GM23338 (cell line): ENCODE data around the gene SEMA4A. TPM values are rescaled to one million over a fixed set of nuclear protein-coding genes. Genes with fewer than 3 reads are reported as not detected.

ENCODE experiments used
- ATAC-seq: fragments of 200-7000 bp; cut with Tn5 transposase; 3 replicates; pipeline ENCODE4 v1.9.1; 2020
- DNase-seq: peaks from one replicate; pipeline ENCODE4 v3.0.0-alpha.2; 2015; ENCODE audit warnings: low spot score
- H2AFZ ChIP-seq: fragments of 200-600 bp; sonication (generic); 2 replicates; pipeline ENCODE4 v1.8.0; 2016; ENCODE audit warnings: antibody characterized with exemption, mild to moderate bottlenecking, moderate library complexity
- H3F3A ChIP-seq: fragments of 200-600 bp; sonication (generic); replicated peaks from 2 replicates; pipeline ENCODE4 v1.8.0; 2017; ENCODE audit warnings: antibody characterized with exemption, mixed run types, low read depth
- H3K27ac ChIP-seq: fragments of 200-600 bp; sonication (generic); 2 replicates; pipeline ENCODE4 v1.6.1; 2016; ENCODE audit warnings: low read depth
- H3K27me3 ChIP-seq: fragments of 200-600 bp; sonication (generic); 2 replicates; pipeline ENCODE4 v1.8.0; 2016; ENCODE audit warnings: mild to moderate bottlenecking, mixed run types, moderate library complexity; ENCODE audit not compliant: insufficient read depth
- H3K36me3 ChIP-seq: fragments of 200-600 bp; sonication (generic); 2 replicates; pipeline ENCODE4 v1.8.0; 2016; ENCODE audit warnings: mild to moderate bottlenecking; ENCODE audit not compliant: insufficient read depth
- H3K4me1 ChIP-seq: fragments of 200-600 bp; sonication (generic); 2 replicates; pipeline ENCODE4 v1.8.0; 2016; ENCODE audit warnings: mild to moderate bottlenecking, moderate library complexity; ENCODE audit not compliant: insufficient read depth
- H3K4me2 ChIP-seq: fragments of 200-600 bp; sonication (generic); 2 replicates; pipeline ENCODE4 v1.7.1; 2017; ENCODE audit warnings: mixed run types
- H3K4me3 ChIP-seq: fragments of 200-600 bp; sonication (generic); 2 replicates; pipeline ENCODE4 v1.6.1; 2016; ENCODE audit warnings: mixed run types
- H3K79me2 ChIP-seq: fragments of 200-600 bp; sonication (generic); replicated peaks from 2 replicates; pipeline ENCODE4 v1.8.0; 2017; ENCODE audit warnings: mild to moderate bottlenecking; ENCODE audit not compliant: insufficient read depth
- H3K9me2 ChIP-seq: fragments of 200-600 bp; sonication (generic); 2 replicates; pipeline ENCODE4 v1.8.0; 2017; ENCODE audit not compliant: insufficient read depth
- H4K20me1 ChIP-seq: fragments of 200-600 bp; sonication (generic); replicated peaks from 2 replicates; pipeline ENCODE4 v1.8.0; 2017; ENCODE audit warnings: mild to moderate bottlenecking; ENCODE audit not compliant: insufficient read depth
- H3K27ac Mint-ChIP-seq: 2 replicates; pipeline ENCODE4 v1.8.0; 2020; ENCODE audit warnings: inconsistent platforms, mild to moderate bottlenecking, moderate library complexity, mixed read lengths
- H3K27me3 Mint-ChIP-seq: 3 replicates; pipeline ENCODE4 v1.8.0; 2022; ENCODE audit warnings: low read depth, mild to moderate bottlenecking, moderate library complexity, mixed read lengths, inconsistent platforms; ENCODE audit not compliant: insufficient read depth, poor library complexity
- H3K36me3 Mint-ChIP-seq: 3 replicates; pipeline ENCODE4 v1.8.0; 2021; ENCODE audit warnings: low read depth, mild to moderate bottlenecking, inconsistent platforms, moderate library complexity, mixed read lengths
- H3K4me1 Mint-ChIP-seq: 3 replicates; pipeline ENCODE4 v1.8.0; 2020; ENCODE audit warnings: mild to moderate bottlenecking, inconsistent platforms, mixed read lengths
- H3K4me3 Mint-ChIP-seq: 3 replicates; pipeline ENCODE4 v1.8.0; 2021; ENCODE audit warnings: moderate library complexity, mild to moderate bottlenecking, inconsistent platforms, mixed read lengths
- H3K9me3 Mint-ChIP-seq: 3 replicates; pipeline ENCODE4 v1.8.0; 2020; ENCODE audit warnings: moderate library complexity, mild to moderate bottlenecking, inconsistent platforms, mixed read lengths
- CREB1 ChIP-seq: fragments of 250-450 bp; sonication (Bioruptor Pico); IDR thresholded peaks from 2 replicates; pipeline ENCODE4 v1.5.0; 2020; ENCODE audit warnings: low read depth, mild to moderate bottlenecking, moderate library complexity
- ETS1 ChIP-seq: IDR thresholded peaks from 2 replicates; pipeline ENCODE4 v1.6.1; 2016; ENCODE audit warnings: antibody characterized with exemption
- EZH2 ChIP-seq: fragments of 200-600 bp; sonication (generic); IDR thresholded peaks from one replicate; pipeline ENCODE4 v1.8.0; 2017; ENCODE audit warnings: antibody characterized with exemption, mild to moderate bottlenecking, low read depth; ENCODE audit not compliant: unreplicated experiment
- EZH2phosphoT487 ChIP-seq: fragments of 200-600 bp; sonication (generic); IDR thresholded peaks from one replicate; pipeline ENCODE4 v1.8.1; 2018; ENCODE audit warnings: antibody characterized with exemption; ENCODE audit not compliant: unreplicated experiment
- JUNB ChIP-seq: IDR thresholded peaks from one replicate; pipeline ENCODE4 v1.6.1; 2016; ENCODE audit warnings: antibody characterized with exemption; ENCODE audit not compliant: unreplicated experiment
- NANOG ChIP-seq: IDR thresholded peaks from 2 replicates; pipeline ENCODE4 v1.6.1; 2016; ENCODE audit warnings: antibody characterized with exemption, borderline replicate concordance
- POLR2AphosphoS5 ChIP-seq: IDR thresholded peaks from 2 replicates; pipeline ENCODE4 v1.6.1; 2016; ENCODE audit warnings: antibody characterized with exemption, low read depth
- STAT1 ChIP-seq: IDR thresholded peaks from one replicate; pipeline ENCODE4 v1.6.1; 2016; ENCODE audit warnings: antibody characterized with exemption; ENCODE audit not compliant: unreplicated experiment
- ZNF114 ChIP-seq: fragments of 250-450 bp; sonication (Bioruptor Pico); IDR thresholded peaks from 2 replicates; pipeline ENCODE4 v1.5.0; 2020; ENCODE audit warnings: mild to moderate bottlenecking, moderate library complexity
- ZNF331 ChIP-seq: fragments of 250-450 bp; sonication (Bioruptor Pico); IDR thresholded peaks from 2 replicates; pipeline ENCODE4 v1.5.0; 2020; ENCODE audit warnings: low read depth, mild to moderate bottlenecking, moderate library complexity
- polyA plus RNA-seq: library from polyadenylated mRNA; unstranded; fragments of >200 nt; fragmentation: Nextera tagmentation; extraction: Ambion mirVana; gene quantifications from 2 replicates; pipeline ENCODE4 v1.2.1, GENCODE V29; 2016
- total RNA-seq: library from RNA; depleted of rRNA; stranded (reverse); fragments of >200 nt; shearing (Covaris generic); gene quantifications from 2 replicates; pipeline ENCODE4 v1.2.3, GENCODE V29; 2014
- TF ChIP-seq, protein P1 (sequence below): fragments of 250-450 bp; sonication (Bioruptor Pico); IDR thresholded peaks from 2 replicates; pipeline ENCODE4 v1.5.0; 2020; ENCODE audit warnings: mild to moderate bottlenecking, moderate library complexity
- TF ChIP-seq, protein P2 (sequence below): IDR thresholded peaks from one replicate; pipeline ENCODE4 v1.6.1; 2018; ENCODE audit warnings: antibody characterized with exemption; ENCODE audit not compliant: unreplicated experiment
- TF ChIP-seq, protein P3 (sequence below), 2 experiments: fragments of 200-600 bp in 1 of 2; sonication (generic) in 1 of 2; conservative IDR thresholded peaks; 2 replicates each; pipeline versions ENCODE4 v1.5.1 to v1.6.1; 2016 to 2017; ENCODE audit warnings: antibody characterized with exemption in 2 of 2, low read depth in 2 of 2, mild to moderate bottlenecking in 2 of 2, moderate library complexity in 1 of 2

Gene SEMA4A
- total and polyA plus RNA-seq, 2 experiments from 2014 or later: 5.5 to 20.2 TPM

GRCh38 chr1:156196445-156196844 is 43.1 kb downstream of the SEMA4A start:
- ATAC-seq: no peak
- no peak for TF ChIP-seq EZH2
- no peak for TF ChIP-seq EZH2phosphoT487
- no peak for TF ChIP-seq CREB1
- TF ChIP-seq JUNB: no peak
- TF ChIP-seq NANOG: no peak
- no peak for TF ChIP-seq ZNF114
- no peak for TF ChIP-seq STAT1
- TF ChIP-seq, protein P1, sequence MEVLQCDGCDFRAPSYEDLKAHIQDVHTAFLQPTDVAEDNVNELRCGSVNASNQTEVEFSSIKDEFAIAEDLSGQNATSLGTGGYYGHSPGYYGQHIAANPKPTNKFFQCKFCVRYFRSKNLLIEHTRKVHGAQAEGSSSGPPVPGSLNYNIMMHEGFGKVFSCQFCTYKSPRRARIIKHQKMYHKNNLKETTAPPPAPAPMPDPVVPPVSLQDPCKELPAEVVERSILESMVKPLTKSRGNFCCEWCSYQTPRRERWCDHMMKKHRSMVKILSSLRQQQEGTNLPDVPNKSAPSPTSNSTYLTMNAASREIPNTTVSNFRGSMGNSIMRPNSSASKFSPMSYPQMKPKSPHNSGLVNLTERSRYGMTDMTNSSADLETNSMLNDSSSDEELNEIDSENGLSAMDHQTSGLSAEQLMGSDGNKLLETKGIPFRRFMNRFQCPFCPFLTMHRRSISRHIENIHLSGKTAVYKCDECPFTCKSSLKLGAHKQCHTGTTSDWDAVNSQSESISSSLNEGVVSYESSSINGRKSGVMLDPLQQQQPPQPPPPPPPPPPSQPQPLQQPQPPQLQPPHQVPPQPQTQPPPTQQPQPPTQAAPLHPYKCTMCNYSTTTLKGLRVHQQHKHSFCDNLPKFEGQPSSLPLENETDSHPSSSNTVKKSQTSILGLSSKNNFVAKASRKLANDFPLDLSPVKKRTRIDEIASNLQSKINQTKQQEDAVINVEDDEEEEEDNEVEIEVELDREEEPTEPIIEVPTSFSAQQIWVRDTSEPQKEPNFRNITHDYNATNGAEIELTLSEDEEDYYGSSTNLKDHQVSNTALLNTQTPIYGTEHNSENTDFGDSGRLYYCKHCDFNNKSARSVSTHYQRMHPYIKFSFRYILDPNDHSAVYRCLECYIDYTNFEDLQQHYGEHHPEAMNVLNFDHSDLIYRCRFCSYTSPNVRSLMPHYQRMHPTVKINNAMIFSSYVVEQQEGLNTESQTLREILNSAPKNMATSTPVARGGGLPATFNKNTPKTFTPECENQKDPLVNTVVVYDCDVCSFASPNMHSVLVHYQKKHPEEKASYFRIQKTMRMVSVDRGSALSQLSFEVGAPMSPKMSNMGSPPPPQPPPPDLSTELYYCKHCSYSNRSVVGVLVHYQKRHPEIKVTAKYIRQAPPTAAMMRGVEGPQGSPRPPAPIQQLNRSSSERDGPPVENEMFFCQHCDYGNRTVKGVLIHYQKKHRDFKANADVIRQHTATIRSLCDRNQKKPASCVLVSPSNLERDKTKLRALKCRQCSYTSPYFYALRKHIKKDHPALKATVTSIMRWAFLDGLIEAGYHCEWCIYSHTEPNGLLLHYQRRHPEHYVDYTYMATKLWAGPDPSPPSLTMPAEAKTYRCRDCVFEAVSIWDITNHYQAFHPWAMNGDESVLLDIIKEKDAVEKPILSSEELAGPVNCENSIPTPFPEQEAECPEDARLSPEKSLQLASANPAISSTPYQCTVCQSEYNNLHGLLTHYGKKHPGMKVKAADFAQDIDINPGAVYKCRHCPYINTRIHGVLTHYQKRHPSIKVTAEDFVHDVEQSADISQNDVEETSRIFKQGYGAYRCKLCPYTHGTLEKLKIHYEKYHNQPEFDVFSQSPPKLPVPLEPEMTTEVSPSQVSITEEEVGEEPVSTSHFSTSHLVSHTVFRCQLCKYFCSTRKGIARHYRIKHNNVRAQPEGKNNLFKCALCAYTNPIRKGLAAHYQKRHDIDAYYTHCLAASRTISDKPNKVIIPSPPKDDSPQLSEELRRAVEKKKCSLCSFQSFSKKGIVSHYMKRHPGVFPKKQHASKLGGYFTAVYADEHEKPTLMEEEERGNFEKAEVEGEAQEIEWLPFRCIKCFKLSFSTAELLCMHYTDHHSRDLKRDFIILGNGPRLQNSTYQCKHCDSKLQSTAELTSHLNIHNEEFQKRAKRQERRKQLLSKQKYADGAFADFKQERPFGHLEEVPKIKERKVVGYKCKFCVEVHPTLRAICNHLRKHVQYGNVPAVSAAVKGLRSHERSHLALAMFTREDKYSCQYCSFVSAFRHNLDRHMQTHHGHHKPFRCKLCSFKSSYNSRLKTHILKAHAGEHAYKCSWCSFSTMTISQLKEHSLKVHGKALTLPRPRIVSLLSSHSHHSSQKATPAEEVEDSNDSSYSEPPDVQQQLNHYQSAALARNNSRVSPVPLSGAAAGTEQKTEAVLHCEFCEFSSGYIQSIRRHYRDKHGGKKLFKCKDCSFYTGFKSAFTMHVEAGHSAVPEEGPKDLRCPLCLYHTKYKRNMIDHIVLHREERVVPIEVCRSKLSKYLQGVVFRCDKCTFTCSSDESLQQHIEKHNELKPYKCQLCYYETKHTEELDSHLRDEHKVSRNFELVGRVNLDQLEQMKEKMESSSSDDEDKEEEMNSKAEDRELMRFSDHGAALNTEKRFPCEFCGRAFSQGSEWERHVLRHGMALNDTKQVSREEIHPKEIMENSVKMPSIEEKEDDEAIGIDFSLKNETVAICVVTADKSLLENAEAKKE (CRISPR knock-in tag): no peak
- TF ChIP-seq ETS1: no peak
- TF ChIP-seq, protein P2, sequence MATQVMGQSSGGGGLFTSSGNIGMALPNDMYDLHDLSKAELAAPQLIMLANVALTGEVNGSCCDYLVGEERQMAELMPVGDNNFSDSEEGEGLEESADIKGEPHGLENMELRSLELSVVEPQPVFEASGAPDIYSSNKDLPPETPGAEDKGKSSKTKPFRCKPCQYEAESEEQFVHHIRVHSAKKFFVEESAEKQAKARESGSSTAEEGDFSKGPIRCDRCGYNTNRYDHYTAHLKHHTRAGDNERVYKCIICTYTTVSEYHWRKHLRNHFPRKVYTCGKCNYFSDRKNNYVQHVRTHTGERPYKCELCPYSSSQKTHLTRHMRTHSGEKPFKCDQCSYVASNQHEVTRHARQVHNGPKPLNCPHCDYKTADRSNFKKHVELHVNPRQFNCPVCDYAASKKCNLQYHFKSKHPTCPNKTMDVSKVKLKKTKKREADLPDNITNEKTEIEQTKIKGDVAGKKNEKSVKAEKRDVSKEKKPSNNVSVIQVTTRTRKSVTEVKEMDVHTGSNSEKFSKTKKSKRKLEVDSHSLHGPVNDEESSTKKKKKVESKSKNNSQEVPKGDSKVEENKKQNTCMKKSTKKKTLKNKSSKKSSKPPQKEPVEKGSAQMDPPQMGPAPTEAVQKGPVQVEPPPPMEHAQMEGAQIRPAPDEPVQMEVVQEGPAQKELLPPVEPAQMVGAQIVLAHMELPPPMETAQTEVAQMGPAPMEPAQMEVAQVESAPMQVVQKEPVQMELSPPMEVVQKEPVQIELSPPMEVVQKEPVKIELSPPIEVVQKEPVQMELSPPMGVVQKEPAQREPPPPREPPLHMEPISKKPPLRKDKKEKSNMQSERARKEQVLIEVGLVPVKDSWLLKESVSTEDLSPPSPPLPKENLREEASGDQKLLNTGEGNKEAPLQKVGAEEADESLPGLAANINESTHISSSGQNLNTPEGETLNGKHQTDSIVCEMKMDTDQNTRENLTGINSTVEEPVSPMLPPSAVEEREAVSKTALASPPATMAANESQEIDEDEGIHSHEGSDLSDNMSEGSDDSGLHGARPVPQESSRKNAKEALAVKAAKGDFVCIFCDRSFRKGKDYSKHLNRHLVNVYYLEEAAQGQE: no peak
- no peak for TF ChIP-seq ZNF331
- TF ChIP-seq, protein P3, sequence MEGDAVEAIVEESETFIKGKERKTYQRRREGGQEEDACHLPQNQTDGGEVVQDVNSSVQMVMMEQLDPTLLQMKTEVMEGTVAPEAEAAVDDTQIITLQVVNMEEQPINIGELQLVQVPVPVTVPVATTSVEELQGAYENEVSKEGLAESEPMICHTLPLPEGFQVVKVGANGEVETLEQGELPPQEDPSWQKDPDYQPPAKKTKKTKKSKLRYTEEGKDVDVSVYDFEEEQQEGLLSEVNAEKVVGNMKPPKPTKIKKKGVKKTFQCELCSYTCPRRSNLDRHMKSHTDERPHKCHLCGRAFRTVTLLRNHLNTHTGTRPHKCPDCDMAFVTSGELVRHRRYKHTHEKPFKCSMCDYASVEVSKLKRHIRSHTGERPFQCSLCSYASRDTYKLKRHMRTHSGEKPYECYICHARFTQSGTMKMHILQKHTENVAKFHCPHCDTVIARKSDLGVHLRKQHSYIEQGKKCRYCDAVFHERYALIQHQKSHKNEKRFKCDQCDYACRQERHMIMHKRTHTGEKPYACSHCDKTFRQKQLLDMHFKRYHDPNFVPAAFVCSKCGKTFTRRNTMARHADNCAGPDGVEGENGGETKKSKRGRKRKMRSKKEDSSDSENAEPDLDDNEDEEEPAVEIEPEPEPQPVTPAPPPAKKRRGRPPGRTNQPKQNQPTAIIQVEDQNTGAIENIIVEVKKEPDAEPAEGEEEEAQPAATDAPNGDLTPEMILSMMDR (conservative IDR thresholded peaks at IDR 0.05; ENCODE audit: low read depth in 2 of 2): no peak
- no peak for TF ChIP-seq POLR2AphosphoS5
- no peaks in the 10 kb centered on the region for H3K9me2 ChIP-seq
- Mint-ChIP-seq H3K27ac (no peak overlapping the region), H3K9me3 (no peaks in the 10 kb centered on the region), H3K4me3 (no peak overlapping the region), H3K27me3 (peaks cover 14% of the 10 kb centered on the region), H3K4me1 (peaks cover 31% of the 10 kb centered on the region), H3K36me3 (peaks cover 22% of the 10 kb centered on the region)
- H3K27me3 ChIP-seq: no peaks in the 10 kb centered on the region
- no peak overlapping the region for H3K4me3 ChIP-seq
- H3K27ac ChIP-seq: no peak overlapping the region
- H3K4me2 ChIP-seq: no peak overlapping the region
- 0 out of 2 replicates have a peak, but pooled peaks cover 15% of the 10 kb centered on the region for H3F3A ChIP-seq
- peaks cover 7% of the 10 kb centered on the region for H4K20me1 ChIP-seq
- no peak for DNase-seq
- H3K4me1 ChIP-seq: peaks cover 13% of the 10 kb centered on the region
- no peak overlapping the region for H2AFZ ChIP-seq
- H3K36me3 ChIP-seq: no peaks in the 10 kb centered on the region; the same call in 1 of the 2 replicates
- peaks cover 66% of the 10 kb centered on the region for H3K79me2 ChIP-seq
